Sigmoid colon (tissue), 3 donors: ENCODE measurements around the gene ZNF831.

Experiments
- CTCF ChIP-seq, 4 experiments: fragments of 450-650 bp in 3 of 4; fragments of 200-600 bp in 1 of 4; IDR thresholded peaks; one replicate each; pipeline ENCODE4 v1.5.1; 2016 to 2019; ENCODE audit warnings: antibody characterized with exemption in 4 of 4, mild to moderate bottlenecking in 3 of 4, moderate library complexity in 2 of 4
- POLR2A ChIP-seq, 2 donors: fragments of 450-650 bp; IDR thresholded peaks; one replicate each; pipeline ENCODE4 v1.6.1; 2016; ENCODE audit warnings: antibody characterized with exemption in 2 of 2, mild to moderate bottlenecking in 2 of 2, moderate library complexity in 2 of 2

GRCh38 chr20:59190466-59190865 is 26.8 kb downstream of the ZNF831 start:
- TF ChIP-seq POLR2A (IDR thresholded peaks at IDR 0.05) = no peak
- TF ChIP-seq CTCF (IDR thresholded peaks at IDR 0.05) = no peak
